HepG2 (cell line): Measurements from ENCODE around the gene INTS1.

ENCODE experiments used
- FIP1L1 ChIP-seq: fragments of 200-400 bp; formaldehyde crosslinking; IDR thresholded peaks from 2 replicates; pipeline ENCODE4 v1.6.1; 2018; ENCODE audit warnings: low read depth, mild to moderate bottlenecking, low read length, moderate library complexity, borderline replicate concordance; ENCODE audit not compliant: insufficient read depth
- MAFK ChIP-seq, 2 experiments: IDR thresholded peaks in 1 of 2; conservative IDR thresholded peaks in 1 of 2; 2 replicates each; pipeline ENCODE4 v1.6.1; 2011; ENCODE audit warnings: improper control_type of control experiment in 2 of 2, low read length in 2 of 2
- NBN ChIP-seq: fragments of 450-650 bp; conservative IDR thresholded peaks from 2 replicates; pipeline ENCODE4 v1.6.1; 2017
- POLR2A ChIP-seq, 2 experiments: IDR thresholded peaks; 2 replicates each; pipeline ENCODE4 v1.6.1; 2011; ENCODE audit warnings: low read depth in 2 of 2, low read length in 2 of 2, mild to moderate bottlenecking in 1 of 2, moderate library complexity in 1 of 2; ENCODE audit not compliant: insufficient read depth in 1 of 2
- ZBTB21 ChIP-seq: sonication (generic); formaldehyde crosslinking; IDR thresholded peaks from 2 replicates; pipeline ENCODE4 v1.4.0; 2020; ENCODE audit warnings: missing genetic modification reagents
- ZNF75D ChIP-seq: sonication (generic); formaldehyde crosslinking; IDR thresholded peaks from 2 replicates; pipeline ENCODE4 v1.8.1; 2023; ENCODE audit warnings: missing genetic modification reagents, mild to moderate bottlenecking, borderline replicate concordance
- ZNF777 ChIP-seq: sonication (generic); formaldehyde crosslinking; IDR thresholded peaks from 2 replicates; pipeline ENCODE4 v1.4.0; 2020; ENCODE audit warnings: missing genetic modification reagents
- ZSCAN29 ChIP-seq: sonication (generic); formaldehyde crosslinking; conservative IDR thresholded peaks from 2 replicates; pipeline ENCODE4 v1.4.0; 2020; ENCODE audit warnings: mild to moderate bottlenecking, missing genetic modification reagents
- TF ChIP-seq, protein P1 (sequence below): sonication (generic); formaldehyde crosslinking; IDR thresholded peaks from 2 replicates; pipeline ENCODE4 v1.5.0; 2020; ENCODE audit warnings: mild to moderate bottlenecking, missing genetic modification reagents, moderate library complexity
- TF ChIP-seq, protein P2 (sequence below): IDR thresholded peaks from 2 replicates; pipeline ENCODE4 v1.6.1; 2016; ENCODE audit warnings: low read depth, borderline replicate concordance
- TF ChIP-seq, protein P3 (sequence below): sonication (generic); formaldehyde crosslinking; IDR thresholded peaks from 2 replicates; pipeline ENCODE4 v1.9.0; 2021; ENCODE audit warnings: missing genetic modification reagents, mild to moderate bottlenecking, borderline replicate concordance

DNA sequence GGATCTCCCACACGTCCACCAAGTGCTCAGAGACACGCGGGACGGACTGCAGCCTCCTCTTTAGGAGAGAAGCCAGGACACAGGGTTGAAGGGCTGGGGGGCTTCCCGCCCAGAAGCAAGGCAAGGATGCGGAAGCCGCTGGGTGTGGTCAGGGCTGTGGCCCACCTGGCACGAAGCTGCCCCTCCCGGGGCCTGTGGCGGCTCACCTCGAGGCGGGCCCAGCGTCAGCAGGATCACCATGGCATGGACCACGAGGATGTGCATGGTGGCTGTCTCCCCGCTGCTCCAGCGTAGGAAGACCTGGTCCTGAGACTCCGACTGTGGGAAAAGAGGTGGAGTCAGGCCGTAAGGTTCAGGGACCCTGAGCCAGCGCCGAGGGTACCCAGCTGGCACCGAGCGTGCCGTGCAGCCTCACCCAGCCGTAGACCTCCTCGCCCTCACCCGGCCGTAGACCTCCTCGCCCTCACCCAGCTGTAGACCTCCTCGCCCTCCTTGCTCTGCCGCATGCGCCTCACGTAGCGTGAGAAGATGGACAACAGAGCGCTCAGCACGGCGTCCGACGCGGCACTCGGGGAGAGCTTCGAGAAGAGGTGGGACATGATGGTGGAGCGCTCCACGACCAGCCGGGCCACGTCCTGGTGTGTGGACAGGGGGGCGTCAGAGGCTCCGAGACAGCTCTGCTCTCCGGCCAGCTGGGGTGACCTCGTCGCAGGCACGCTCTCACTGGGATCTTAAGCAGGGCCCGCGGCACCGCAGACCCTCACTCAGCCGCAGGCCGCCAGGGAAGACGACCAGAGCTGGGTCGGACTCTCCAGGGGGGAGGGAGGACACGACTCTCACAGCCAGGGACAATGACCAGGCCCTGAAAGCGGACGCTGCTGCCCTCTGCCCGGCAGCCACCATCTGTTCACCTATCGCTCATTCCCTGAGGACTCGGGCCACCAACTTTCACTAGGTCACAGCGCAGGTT is 20.4 kb downstream of the INTS1 start:
- no peak for TF ChIP-seq ZNF75D (CRISPR knock-in tag)
- TF ChIP-seq, protein P1, sequence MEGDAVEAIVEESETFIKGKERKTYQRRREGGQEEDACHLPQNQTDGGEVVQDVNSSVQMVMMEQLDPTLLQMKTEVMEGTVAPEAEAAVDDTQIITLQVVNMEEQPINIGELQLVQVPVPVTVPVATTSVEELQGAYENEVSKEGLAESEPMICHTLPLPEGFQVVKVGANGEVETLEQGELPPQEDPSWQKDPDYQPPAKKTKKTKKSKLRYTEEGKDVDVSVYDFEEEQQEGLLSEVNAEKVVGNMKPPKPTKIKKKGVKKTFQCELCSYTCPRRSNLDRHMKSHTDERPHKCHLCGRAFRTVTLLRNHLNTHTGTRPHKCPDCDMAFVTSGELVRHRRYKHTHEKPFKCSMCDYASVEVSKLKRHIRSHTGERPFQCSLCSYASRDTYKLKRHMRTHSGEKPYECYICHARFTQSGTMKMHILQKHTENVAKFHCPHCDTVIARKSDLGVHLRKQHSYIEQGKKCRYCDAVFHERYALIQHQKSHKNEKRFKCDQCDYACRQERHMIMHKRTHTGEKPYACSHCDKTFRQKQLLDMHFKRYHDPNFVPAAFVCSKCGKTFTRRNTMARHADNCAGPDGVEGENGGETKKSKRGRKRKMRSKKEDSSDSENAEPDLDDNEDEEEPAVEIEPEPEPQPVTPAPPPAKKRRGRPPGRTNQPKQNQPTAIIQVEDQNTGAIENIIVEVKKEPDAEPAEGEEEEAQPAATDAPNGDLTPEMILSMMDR (CRISPR knock-in tag): no peak
- TF ChIP-seq, protein P2, sequence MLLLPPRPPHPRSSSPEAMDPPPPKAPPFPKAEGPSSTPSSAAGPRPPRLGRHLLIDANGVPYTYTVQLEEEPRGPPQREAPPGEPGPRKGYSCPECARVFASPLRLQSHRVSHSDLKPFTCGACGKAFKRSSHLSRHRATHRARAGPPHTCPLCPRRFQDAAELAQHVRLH: no peak
- no peak for TF ChIP-seq MAFK (conservative IDR thresholded peaks at IDR 0.05 in 1 of 2, IDR thresholded peaks at IDR 0.05 in 1 of 2; ENCODE audit: low read length in 2 of 2)
- TF ChIP-seq NBN: no peak
- no peak for TF ChIP-seq ZNF777 (CRISPR knock-in tag)
- TF ChIP-seq ZSCAN29: no peak
- TF ChIP-seq, protein P3, sequence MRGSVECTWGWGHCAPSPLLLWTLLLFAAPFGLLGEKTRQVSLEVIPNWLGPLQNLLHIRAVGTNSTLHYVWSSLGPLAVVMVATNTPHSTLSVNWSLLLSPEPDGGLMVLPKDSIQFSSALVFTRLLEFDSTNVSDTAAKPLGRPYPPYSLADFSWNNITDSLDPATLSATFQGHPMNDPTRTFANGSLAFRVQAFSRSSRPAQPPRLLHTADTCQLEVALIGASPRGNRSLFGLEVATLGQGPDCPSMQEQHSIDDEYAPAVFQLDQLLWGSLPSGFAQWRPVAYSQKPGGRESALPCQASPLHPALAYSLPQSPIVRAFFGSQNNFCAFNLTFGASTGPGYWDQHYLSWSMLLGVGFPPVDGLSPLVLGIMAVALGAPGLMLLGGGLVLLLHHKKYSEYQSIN (CRISPR knock-in tag): no peak
- TF ChIP-seq ZBTB21 (CRISPR knock-in tag): no peak
- TF ChIP-seq FIP1L1: no peak
- no peak for TF ChIP-seq POLR2A (IDR thresholded peaks at IDR 0.05; ENCODE audit: insufficient read depth in 1 of 2, low read depth in 2 of 2, low read length in 2 of 2)
